ENCODE results near the gene SH3PXD2B.

DNA sequence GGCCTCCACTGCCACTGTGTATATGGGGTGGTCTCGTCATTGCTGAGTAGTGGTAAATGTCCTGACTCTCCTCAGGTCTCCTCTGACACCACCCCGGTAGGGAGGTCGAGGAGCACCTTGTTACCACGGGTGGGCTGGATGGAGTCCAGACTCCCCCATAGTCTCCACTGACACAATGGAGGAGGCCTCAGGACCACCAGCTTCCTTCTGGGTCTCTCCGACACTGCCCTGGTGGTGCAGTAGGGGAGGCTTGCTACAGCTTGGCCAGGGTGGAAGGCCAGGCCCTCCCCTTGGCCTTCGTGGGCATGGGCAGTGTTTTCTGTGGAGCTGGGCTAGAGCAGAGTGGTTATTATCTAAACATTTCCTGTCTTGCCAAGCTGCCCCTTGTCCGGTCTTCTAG lies 15.4 kb upstream of the SH3PXD2B start:
- TF ChIP-seq EZH2 (IDR thresholded peaks at IDR 0.05; ENCODE audit: insufficient read depth, poor library complexity, severe bottlenecking) (no peak), EZH2phosphoT487 (IDR thresholded peaks at IDR 0.05; ENCODE audit: insufficient read depth, low read depth) (no peak)
